HepG2 (cell line): Measurements from ENCODE around the gene RPGR. TPM values are rescaled to one million over a fixed set of nuclear protein-coding genes. Genes with fewer than 3 reads are reported as not detected.

Experiments used
- ATF7 ChIP-seq, 2 experiments: fragments of 450-650 bp in 1 of 2; sonication (generic) in 1 of 2; formaldehyde crosslinking in 1 of 2; IDR thresholded peaks; 2 replicates each; pipeline versions ENCODE4 v1.4.0 to v1.6.1; 2016 to 2020; ENCODE audit warnings: antibody characterized with exemption in 1 of 2, mild to moderate bottlenecking in 1 of 2, missing genetic modification reagents in 1 of 2
- MXD4 ChIP-seq: IDR thresholded peaks from 2 replicates; pipeline ENCODE4 v1.6.1; 2016; ENCODE audit warnings: mild to moderate bottlenecking, missing biosample characterization, missing genetic modification reagents
- MXI1 ChIP-seq: IDR thresholded peaks from 3 replicates; pipeline ENCODE4 v1.6.1; 2012; ENCODE audit warnings: low read depth, low read length, inconsistent platforms, borderline replicate concordance
- ZNF224 ChIP-seq: sonication (generic); formaldehyde crosslinking; IDR thresholded peaks from 2 replicates; pipeline ENCODE4 v1.5.0; 2020; ENCODE audit warnings: mild to moderate bottlenecking, missing genetic modification reagents
- polyA plus RNA-seq, 8 experiments: library from polyadenylated mRNA; depleted of rRNA in 3 of 8; stranded (reverse) in 7 of 8; unstranded in 1 of 8; fragments of >200 nt; fragmentation: Illumina TruSeq in 4 of 8; extraction: Trizol in 4 of 8; gene quantifications; 2 replicates each; pipeline versions ENCODE4 v1.2.1 to v1.2.3, GENCODE V29; 2011 to 2016; ENCODE audit warnings: low read depth in 4 of 8, missing spikeins in 1 of 8, mixed read lengths in 1 of 8; ENCODE audit not compliant: insufficient read depth in 1 of 8
- total RNA-seq, 5 experiments: library from RNA; depleted of rRNA; stranded (reverse); fragments of >200 nt; fragmentation: Illumina TruSeq; extraction: Trizol; gene quantifications; 2 replicates each; pipeline ENCODE4 v1.2.3, GENCODE V29; 2016; ENCODE audit warnings: low read depth in 1 of 5
- TF ChIP-seq, protein P1 (sequence below): sonication (generic); formaldehyde crosslinking; IDR thresholded peaks from 2 replicates; pipeline ENCODE4 v1.4.0; 2020; ENCODE audit warnings: mild to moderate bottlenecking, missing genetic modification reagents

The RPGR gene
- total and polyA plus RNA-seq, 2 of the 13 experiments (the other 11 are each of a cell fraction or from before 2014, with no cell fraction given) = 2.1 to 12.1 TPM

DNA sequence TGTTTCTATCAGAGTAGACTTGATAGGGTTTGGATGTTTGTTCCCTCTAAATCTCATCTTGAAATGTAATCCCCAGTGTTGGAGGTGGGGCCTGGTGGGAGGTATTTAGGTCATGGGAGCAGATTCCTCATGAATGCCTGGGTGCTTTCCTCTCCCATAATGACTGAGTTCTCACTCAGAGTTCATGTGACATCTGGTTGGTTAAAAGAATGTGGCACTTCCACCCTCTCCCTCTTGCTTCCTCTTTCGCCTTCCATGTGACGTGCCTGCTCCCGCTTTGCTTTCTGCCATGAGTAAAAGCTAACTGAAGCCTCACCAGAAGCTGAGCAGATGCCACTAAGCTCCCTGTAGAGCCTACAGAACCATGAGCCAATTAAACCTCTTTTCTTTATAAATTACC, 59.3 kb downstream of the RPGR start (continued):
- TF ChIP-seq, protein P1, sequence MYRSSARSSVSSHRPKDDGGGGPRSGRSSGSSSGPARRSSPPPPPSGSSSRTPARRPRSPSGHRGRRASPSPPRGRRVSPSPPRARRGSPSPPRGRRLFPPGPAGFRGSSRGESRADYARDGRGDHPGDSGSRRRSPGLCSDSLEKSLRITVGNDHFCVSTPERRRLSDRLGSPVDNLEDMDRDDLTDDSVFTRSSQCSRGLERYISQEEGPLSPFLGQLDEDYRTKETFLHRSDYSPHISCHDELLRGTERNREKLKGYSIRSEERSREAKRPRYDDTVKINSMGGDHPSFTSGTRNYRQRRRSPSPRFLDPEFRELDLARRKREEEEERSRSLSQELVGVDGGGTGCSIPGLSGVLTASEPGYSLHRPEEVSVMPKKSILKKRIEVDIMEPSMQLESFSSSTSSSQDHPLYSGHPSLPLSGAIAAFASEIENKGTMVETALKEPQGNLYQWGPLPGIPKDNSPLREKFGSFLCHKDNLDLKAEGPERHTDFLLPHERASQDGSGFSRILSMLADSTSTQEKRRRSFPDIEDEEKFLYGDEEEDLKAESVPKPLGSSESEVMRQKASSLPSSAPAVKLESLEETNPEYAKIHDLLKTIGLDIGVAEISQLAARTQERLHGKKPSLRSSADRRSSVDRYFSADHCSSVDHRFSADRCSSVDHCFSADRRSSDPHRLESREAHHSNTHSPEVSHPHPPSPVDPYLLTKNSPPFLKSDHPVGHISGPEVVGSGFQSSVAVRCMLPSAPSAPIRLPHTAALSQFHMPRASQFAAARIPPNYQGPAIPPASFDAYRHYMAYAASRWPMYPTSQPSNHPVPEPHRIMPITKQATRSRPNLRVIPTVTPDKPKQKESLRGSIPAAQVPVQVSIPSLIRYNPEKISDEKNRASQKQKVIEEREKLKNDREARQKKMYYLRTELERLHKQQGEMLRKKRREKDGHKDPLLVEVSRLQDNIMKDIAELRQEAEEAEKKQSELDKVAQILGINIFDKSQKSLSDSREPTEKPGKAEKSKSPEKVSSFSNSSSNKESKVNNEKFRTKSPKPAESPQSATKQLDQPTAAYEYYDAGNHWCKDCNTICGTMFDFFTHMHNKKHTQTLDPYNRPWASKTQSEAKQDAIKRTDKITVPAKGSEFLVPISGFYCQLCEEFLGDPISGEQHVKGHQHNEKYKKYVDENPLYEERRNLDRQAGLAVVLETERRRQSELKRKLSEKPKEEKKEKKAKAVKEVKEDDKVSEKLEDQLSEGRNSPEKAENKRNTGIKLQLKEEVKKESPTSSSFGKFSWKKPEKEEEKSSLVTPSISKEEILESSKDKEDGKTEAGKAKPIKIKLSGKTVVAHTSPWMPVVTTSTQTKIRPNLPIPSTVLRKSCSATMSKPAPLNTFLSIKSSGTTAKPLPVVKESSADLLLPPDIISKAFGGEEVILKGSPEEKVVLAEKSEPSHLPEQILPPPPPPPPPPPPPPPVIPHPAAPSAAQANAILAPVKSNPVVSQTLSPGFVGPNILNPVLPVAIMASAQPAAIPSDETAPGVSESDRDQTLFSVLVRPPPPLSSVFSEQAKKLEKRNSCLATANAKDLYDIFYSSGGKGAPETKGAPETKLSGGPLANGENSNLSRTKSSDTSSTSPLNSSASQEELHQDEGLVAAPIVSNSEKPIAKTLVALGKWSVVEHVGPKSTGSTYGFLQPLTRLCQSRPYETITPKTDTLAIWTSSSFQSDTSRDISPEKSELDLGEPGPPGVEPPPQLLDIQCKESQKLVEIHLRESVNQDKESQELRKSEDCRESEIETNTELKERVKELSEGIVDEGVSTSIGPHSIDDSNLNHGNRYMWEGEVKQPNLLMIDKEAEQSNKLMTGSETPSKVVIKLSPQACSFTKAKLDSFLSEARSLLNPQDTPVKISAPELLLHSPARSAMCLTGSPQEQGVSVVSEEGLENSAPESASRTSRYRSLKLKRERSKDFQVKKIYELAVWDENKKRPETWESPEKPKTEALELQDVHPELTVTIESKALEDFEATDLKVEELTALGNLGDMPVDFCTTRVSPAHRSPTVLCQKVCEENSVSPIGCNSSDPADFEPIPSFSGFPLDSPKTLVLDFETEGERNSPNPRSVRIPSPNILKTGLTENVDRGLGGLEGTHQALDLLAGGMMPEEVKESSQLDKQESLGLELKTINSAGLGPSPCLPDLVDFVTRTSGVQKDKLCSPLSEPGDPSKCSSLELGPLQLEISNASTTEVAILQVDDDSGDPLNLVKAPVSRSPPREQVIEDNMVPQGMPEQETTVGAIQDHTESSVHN = no peak
- TF ChIP-seq MXI1 = no peak
- no peak for TF ChIP-seq MXD4 (CRISPR knock-in tag)
- TF ChIP-seq ZNF224 = no peak
- no peak for TF ChIP-seq ATF7 (IDR thresholded peaks at IDR 0.05)
- no peak for TF ChIP-seq ATF7 (CRISPR knock-in tag; IDR thresholded peaks at IDR 0.05)
